A375 (cell line): ENCODE data around the gene DHX40. TPM values are rescaled to one million over a fixed set of nuclear protein-coding genes. Genes with fewer than 3 reads are reported as not detected.

Source experiments
- small RNA-seq: library from RNA; depleted of rRNA; stranded (forward); fragments of <200 nt; gene quantifications from one replicate; pipeline ENCODE3, GENCODE V24; 2014
- total RNA-seq: library from RNA; depleted of rRNA; stranded (reverse); fragments of >200 nt; shearing (Covaris generic); gene quantifications from 2 replicates; pipeline ENCODE4 v1.2.3, GENCODE V29; 2014; rRNA removed

DHX40 gene, protein sequence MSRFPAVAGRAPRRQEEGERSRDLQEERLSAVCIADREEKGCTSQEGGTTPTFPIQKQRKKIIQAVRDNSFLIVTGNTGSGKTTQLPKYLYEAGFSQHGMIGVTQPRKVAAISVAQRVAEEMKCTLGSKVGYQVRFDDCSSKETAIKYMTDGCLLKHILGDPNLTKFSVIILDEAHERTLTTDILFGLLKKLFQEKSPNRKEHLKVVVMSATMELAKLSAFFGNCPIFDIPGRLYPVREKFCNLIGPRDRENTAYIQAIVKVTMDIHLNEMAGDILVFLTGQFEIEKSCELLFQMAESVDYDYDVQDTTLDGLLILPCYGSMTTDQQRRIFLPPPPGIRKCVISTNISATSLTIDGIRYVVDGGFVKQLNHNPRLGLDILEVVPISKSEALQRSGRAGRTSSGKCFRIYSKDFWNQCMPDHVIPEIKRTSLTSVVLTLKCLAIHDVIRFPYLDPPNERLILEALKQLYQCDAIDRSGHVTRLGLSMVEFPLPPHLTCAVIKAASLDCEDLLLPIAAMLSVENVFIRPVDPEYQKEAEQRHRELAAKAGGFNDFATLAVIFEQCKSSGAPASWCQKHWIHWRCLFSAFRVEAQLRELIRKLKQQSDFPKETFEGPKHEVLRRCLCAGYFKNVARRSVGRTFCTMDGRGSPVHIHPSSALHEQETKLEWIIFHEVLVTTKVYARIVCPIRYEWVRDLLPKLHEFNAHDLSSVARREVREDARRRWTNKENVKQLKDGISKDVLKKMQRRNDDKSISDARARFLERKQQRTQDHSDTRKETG
- total RNA-seq: 48.4 and 50.0 TPM in 2 replicates

GRCh38 chr17:59565171-59565958 is at the start of gene DHX40:
Gene DHX40 (plus strand): TSS chr17:59565610. CDS start chr17:59565672, 62 bp downstream.

DNA sequence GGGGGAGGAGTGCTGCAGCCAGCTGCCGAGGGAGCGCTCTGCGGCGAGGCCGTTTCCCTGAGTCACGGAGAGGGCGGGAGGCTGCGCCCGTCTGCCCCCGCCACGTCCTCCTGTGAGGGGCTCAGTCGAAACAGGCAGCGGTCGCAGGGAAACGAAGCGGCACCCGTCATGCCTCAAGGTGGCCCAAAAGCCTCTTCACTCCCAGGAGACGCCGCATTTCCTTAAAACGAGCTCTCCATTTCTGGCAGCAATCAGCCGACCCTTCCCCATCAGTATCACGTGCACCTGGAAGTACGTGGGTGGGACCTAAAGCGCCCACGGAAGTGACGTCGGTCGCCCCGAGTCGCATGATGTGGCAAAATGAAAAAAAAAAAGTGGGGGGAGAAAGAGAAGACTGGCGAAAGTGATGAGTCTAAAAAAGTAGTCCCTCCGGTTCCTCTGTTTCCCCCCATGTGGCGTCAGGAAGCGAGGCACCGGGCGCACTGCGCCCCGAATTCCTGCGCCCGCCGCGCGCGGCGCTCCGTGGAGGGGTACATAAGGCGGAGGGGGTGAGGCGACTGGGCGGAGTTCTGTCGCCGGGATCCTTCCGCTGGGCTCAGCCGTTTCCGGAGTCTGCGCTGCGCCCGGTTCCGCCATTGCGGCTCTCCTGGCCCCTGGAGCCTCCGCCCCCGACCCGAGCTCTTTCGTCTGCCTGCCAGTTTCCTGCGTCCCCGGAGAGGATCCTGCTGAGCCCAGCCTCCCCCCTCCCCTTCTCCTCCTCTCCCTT is 54.1 kb downstream of the DHX40 start, which contains the start of gene CLTC:
Gene CLTC, plus strand, starts transcription at position 598 of the 766 bp plus-strand sequence. CDS start 237 bp downstream, outside the sequence.

Small RNA genes within 50 kb of the gene (small RNA-seq; reads per million reads assigned to genes)
- 0.38 reads per million for gene RNU4-13P

Other genes with a start within 250 kb of the DHX40 start
- 3.1 and 4.1 TPM in 2 replicates for gene YPEL2, start 234.0 kb upstream of the DHX40 start, total RNA-seq
- 128 and 151 TPM in 2 replicates for gene CLTC, start 54.3 kb downstream of the DHX40 start, total RNA-seq
- 73.0 and 77.1 TPM in 2 replicates for gene PTRH2, start 141.8 kb downstream of the DHX40 start, total RNA-seq
- gene VMP1, start 142.0 kb downstream of the DHX40 start, total RNA-seq: 150 and 183 TPM in 2 replicates